Measurements from ENCODE around the gene WFDC13.
"Not testable (repeated sequence)": the region's sequence is repeated elsewhere in the genome, so short reads cannot be mapped to it uniquely, and the experiment has no call there.

WFDC13 gene, protein sequence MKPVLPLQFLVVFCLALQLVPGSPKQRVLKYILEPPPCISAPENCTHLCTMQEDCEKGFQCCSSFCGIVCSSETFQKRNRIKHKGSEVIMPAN

DNA sequence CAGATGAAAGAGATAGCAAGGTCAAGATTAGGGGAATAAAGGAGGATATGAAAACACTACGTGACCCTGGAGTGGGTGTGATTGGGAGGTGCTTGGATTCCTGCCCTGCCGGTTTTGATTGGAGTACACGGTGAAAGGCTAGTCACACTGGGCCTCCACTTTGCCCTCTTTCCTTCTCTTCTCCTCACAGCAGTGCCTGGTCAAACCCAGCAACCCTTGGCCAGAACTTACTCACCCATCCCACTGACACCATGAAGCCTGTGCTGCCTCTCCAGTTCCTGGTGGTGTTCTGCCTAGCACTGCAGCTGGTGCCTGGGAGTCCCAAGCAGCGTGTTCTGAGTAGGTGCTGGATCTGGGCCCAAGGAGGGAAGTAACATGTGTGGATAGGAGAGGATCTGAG lies at the start of gene WFDC13:
Gene WFDC13, plus strand, starts transcription at position 166 of the 400 bp plus-strand sequence. Its CDS starts 86 bp downstream, at position 252.
- no peak for DNase-seq (ENCODE audit: low spot score)

DNA sequence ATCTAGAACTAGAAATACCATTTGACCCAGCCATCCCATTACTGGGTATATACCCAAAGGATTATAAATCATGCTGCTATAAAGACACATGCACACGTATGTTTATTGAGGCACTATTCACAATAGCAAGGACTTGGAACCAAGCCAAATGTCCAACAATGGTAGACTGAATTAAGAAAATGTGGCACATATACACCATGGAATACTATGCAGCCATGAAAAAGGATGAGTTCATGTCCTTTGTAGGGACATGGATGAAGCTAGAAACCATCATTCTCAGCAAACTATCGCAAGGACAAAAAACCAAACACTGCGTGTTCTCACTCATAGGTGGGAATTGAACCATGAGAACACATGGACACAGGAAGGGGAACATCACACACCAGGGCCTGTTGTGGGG lies 44.8 kb upstream of the WFDC13 start:
- DNase-seq (ENCODE audit: low spot score): not testable (repeated sequence)

DNA sequence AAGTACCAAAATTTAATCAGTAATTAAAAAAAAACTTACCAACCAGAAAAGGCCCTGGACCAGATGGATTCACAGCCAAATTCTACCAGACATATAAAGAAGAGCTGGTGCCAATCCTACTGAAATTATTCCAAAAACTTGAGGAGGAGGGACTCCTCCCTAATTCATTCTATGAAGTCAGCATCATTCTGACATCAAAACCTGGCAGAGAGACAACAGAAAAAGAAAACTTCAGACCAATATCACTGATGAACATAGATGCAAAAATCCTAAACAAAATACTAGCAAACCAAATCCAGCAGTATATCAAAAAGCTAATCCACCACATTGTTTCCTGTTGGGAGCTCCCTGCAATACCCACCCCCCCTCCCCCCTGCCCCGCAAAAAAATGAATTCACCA lies 31.7 kb upstream of the WFDC13 start, which contains the start of gene WFDC11:
Gene WFDC11, minus strand, starts transcription at position 101 of the 400 bp plus-strand sequence. CDS start 19,639 bp downstream, outside the sequence.
- DNase-seq (ENCODE audit: low spot score): no peak

DNA sequence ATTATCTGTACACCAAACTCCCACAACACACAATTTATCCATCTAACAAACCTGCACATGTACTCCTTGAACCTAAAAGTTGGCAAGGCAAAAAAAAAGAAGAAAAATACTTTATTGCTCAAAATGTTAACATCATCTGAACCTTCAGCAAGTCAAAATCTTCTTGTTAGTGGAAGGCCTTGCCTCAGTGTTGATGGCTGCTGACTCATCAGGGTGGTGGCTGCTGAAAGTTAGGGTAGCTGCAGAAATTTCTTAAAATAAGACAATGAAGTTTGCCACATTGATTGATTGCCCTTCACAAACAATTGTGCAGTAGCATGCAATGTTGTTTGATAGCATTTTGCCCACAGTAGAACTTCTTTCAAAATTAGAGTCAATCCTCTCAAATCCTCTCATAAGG lies 29.1 kb upstream of the WFDC13 start:
- no peak for DNase-seq (ENCODE audit: low spot score)

DNA sequence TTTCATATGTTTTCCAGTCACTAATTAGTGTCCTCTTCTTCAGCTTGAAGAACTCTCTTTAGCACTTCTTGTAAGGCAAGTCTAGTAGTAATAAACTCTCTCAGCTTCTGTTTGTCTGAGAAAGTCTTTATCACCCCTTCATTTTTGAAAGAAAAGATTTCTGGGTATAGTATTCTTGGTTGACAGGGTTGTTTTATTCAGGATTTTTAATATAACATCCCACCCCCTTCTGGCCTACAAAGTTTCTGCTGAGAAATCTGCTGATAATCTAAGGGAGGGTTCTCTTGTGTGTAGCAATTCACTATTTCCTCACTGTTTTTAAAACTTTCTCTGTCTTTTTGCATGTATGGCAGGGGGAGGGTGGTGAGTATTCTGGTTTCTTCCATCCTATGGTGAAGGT lies 22.2 kb upstream of the WFDC13 start:
- no peak for DNase-seq (ENCODE audit: low spot score)

DNA sequence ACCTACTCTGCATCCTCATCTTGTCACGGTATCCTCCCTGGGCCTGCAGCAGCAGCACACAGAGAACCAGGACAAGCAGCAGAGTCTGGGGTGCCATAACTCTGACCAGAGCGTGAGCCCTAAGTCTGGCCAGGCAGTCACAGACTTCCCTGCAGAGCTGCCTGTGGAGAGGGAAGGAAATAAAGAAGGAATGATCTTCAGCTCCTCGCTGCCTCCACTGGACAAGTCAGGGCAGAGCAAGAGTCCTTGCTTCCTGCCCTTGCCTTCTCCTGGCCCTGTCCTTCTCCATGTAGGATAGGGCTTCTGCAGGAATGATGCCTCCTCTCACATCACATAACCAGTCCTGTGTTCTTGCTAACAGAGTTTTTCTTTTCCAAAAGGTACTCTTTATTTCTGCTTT lies 15.9 kb upstream of the WFDC13 start:
- DNase-seq (ENCODE audit: low spot score): peak; percentile 73

DNA sequence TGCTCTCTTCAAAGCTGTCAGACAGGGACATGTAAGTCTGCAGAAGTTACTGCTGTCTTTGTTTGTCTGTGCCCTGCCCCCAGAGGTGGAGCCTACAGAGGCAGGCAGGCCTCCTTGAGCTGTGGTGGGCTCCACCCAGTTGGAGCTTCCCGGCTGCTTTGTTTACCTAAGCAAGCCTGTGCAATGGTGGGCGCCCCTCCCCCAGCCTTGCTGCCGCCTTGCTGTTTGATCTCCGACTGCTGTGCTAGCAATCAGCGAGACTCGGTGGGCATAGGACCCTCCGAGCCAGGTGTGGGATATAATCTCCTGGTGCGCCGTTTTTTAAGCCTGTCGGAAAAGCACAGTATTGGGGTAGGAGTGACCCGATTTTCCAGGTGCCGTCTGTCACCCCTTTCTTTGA lies 8.5 kb upstream of the WFDC13 start:
- DNase-seq (ENCODE audit: low spot score): not testable (repeated sequence)

DNA sequence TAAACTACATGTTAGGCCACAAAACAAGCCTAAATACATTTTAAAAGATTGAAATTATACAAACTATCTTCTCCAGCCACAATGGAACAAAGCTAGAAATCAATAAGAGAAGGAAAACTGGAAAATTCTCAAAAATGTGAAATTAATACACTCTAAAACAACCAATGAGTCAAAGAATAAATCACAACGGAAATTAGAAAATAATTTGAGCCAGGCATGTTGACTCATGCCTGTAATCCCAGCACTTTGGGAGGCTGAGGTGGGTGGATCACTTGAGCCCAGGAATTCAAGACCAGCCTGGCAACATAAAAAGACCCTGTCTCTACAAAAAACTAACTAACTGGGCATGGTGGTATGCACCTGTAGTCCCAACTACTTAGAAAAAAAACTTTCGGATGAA lies 6.3 kb upstream of the WFDC13 start:
- no peak for DNase-seq (ENCODE audit: low spot score)

DNA sequence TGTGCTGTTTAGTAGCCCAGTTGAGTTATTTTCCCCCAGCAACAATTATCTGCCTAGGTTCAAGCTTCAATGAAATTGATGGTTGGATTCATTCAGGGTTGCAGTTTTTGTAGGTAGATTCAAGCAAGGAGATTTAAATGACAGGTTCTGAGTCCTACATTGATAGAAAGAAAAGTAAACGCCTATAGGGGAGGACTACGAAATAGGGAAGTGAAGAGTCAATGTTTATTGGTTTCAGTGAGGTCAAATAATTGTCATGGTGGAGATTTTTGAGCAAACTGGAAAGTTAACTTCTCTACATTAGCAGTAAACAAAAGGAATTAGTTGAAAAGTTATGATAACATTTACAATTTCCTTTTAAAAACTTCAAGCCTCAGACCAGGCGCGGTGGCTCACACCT lies 734 bp upstream of the WFDC13 start:
- no peak for DNase-seq (ENCODE audit: low spot score)

DNA sequence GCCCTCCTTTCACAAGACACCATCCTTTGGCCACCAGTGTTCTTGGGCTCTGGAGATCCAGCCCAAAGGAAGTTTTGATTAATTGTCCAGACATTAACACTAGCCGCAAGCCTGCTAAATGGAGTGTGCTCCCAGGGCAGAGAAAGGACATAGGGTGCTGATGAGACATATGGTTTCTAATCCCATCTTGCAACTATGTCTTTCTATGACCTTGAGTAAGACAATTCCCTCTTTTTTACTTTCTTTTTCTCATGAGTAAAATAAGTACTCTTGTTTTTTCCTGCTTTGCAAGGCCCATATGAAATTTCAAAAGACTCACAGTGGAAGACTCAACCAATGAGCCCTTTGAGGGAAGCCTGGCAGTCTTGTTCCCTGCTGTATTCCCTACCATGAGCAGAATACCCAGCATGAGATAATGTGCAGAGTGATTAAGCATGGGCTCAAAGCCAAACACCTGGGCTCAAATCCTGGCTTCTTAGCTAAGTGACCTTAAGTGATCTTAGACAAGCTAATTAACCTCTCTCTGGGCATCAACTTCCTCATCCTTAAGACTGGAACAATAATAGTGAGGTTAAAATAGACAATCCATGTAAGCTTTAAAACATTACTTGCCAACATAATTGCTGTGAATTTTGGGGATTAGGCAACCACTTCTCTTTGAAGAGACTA lies 3.3 kb downstream of the WFDC13 start, which contains the start of gene WFDC10B:
Gene WFDC10B, minus strand, starts transcription at position 51 of the 669 bp plus-strand sequence. CDS start 19,027 bp downstream, outside the sequence.
- DNase-seq (ENCODE audit: low spot score): no peak

DNA sequence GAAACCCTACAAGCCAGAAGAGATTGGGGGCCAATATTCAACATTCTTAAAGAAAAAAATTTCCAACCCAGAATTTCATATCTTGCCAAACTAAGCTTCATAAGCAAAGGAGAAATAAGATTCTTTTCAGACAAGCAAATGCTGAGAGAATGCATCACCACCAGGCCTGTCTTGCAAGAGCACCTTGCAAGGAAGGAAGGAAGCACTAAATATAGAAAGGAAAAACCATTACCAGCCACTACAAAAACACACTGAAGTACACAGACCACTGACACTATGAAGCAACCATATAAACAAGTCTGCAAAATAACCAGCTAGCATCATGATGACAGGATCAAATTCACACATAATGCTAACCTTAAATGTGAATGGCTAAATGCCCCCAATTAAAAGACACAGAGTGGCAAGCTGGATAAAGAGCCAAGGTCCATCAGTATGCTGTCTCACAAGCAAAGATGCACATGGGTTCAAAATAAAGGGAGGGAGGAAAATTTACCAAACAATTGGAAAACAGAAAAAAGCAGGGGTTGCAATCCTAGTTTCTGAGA lies 14.4 kb downstream of the WFDC13 start:
- not testable (repeated sequence) for DNase-seq (ENCODE audit: low spot score)

DNA sequence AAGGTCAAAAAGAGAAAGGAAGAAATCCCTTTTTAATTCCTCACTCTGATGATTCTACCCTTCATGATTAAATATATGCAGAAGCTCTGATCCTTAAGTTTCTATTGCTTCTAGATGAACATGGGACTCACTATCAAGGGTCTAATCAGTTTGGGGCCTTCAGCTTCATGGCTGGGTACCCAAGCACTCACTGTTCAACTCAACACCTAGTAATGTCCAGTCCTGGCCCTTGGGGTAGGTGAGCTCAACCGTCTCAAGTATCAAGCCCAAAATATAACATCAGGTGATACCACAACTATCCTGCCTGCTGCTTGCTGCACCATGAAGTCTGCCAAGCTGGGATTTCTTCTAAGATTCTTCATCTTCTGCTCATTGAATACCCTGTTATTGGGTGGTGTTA lies 20.2 kb downstream of the WFDC13 start, which contains the start of gene SPINT4:
Gene SPINT4, plus strand, starts transcription at position 301 of the 400 bp plus-strand sequence. Its CDS starts 21 bp downstream, at position 322.
- no peak for DNase-seq (ENCODE audit: low spot score)

DNA sequence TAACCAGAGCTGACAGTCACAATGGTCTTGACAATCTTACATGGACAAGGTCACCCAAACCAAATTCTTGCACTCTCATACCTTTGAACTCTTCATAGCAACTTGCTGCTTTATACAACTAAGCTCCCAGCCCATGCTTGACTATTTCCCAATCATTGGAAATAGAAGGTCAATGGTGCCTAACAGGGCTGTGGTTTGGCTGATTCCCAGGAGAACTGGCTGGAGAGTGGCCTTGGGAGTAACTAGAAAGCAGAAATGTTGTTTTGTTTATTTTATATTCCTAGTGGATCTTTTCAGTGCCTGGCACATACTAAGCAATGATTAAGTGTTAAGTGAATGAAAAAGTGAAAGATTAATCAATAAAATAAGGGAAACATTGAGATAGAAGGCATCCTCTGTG lies 23.3 kb downstream of the WFDC13 start:
- no peak for DNase-seq (ENCODE audit: low spot score)

DNA sequence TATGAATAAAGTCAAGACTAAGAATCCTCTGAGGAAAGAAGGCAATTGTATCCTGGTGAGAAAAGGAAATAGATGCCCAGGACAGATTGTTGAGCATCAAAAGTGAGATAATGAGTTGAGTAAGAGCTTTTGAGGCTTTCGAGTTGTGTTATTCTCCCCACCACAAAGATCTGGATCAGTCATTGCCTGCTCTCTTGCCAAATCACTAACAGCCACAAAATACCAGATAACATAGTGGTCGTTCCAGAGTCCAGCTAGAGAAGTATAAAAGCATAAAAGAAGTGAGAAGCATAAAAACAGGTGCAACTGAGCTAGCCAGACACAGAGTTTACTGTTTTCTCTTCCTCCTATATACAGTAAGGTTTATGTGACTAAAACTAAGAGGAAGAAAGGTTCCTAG lies 25.2 kb downstream of the WFDC13 start:
- no peak for DNase-seq (ENCODE audit: low spot score)

DNA sequence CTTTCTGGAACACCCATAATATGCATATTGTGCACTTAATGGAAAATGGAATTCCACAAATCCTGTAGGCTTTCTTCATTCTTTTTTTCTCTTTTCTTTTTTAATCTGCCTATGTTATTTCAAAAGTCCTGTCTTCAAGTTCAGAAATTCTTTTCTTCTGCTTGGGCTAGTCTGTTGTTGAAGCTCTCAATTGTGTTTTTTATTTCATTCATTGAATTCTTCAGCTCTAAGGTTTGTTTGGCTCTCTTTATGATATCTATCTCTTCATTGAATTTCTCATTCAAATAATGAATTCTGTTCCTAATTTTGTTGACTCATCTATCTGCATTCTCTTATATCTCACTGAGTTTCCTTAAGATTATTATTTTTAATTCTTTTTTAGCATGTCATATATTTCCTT lies 30.4 kb downstream of the WFDC13 start:
- no peak for DNase-seq (ENCODE audit: low spot score)

DNA sequence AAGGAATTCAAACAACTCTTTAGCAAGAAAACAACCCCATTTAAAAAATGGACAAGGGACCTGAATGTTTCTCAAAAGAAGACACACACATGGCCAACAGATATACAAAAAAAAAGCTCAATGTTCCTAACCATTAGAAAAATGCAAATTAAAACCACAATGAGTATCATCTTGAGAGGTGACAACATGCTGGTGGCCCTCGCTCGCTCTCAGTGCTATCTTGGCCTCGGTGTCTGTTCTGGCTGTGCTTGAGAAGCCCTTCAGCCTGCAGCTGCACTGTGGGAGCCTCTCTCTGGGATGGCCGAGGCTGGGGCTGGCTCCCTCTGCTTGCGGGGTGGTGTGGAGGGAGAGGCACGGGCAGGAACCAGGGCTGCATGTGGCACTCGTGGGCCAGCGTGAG lies 33.7 kb downstream of the WFDC13 start:
- DNase-seq (ENCODE audit: low spot score): no peak

DNA sequence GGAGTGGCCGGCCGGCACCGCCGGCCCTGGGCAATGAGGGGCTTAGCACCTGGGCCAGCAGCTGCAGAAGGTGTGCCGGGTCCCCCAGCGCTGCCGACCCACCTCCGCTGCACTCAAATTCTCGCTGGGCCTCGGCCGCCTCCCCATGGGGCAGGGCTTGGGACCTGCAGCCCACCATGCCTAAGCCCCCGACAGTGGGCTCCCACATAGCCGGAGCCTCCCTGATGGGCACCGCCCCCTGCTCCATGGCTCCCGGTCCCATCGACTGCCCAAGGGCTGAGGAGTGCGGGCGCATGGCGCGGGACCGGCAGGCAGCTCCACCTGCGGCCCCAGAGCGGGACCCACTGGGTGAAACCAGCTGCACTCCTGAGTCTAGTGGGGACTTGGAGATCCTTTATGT lies 34.1 kb downstream of the WFDC13 start:
- no peak for DNase-seq (ENCODE audit: low spot score)

DNA sequence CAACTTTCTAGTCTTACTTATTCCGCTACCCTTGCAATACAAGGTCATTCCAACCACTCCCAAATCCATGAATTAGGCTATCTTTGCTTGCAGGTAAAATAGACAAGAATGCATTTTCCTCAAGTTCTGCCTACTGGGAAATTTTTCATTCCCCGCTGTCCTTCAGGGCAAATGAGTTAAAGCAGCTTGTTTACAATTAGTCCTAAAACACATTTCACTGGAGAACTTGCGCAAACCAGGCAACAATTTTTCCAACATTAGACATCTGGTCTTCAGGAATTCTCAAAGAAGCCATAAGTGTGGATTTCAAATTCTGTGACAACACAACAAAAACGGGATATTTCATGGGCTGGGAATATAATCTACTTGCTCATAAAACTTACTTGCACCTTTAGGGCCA lies 40.8 kb downstream of the WFDC13 start:
- DNase-seq (ENCODE audit: low spot score): no peak

DNA sequence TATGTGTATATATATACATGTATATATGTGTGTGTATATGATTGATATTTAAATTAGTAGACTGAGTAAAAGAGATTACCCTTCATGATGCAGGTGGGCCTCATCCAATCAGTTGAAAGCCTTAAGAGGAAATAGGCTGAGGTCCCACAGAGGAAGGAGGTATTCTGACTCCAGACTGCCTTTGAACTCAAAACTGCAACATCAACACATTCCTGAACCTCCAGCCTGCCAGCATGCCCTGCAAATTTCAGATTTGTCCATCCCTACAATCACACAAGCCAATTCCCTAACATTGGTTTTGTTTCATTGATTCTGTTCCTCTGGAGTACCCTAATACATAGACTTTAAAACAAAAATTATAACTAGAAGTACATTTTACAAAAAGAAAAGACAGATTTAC lies 43.2 kb downstream of the WFDC13 start:
- DNase-seq (ENCODE audit: low spot score): no peak

DNA sequence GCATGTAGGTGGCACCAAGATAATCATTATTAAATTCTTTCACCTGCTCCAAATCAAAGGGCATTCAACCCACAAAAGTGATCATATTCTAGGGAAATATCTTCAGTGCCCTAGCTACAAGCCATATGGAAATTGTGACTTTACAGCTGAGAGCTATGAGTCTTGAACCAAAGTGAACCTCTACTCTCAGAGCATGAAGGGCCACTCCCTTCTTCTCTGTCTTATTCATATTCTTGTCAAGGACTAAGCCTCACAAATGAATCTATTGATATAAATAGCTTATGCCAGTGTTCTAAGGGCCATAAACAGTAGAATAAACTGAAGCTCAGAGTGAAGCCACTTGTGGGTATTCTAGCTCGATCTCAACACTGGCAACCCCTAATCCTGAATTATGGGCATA lies 49.9 kb downstream of the WFDC13 start:
- no peak for DNase-seq (ENCODE audit: low spot score)

DNA sequence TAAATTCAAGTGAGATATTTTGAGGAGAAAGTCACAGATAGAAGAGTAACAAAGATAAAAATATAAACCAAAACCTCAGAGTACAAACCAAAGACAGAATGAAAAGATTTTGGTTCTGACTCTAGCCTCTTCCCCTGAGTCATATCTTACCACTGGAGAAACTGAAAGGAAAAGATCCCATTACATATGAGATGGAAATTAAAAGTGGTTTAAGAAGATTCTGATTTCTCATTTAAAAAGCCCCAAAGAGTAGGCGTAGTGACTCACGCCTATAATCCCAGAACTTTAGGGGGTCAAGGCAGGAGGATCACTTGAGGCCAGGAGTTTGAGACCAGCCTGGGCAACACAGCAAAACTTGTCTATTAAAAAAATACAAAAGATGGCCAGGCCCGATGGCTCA lies 50.9 kb downstream of the WFDC13 start:
- no peak for DNase-seq (ENCODE audit: low spot score)

DNA sequence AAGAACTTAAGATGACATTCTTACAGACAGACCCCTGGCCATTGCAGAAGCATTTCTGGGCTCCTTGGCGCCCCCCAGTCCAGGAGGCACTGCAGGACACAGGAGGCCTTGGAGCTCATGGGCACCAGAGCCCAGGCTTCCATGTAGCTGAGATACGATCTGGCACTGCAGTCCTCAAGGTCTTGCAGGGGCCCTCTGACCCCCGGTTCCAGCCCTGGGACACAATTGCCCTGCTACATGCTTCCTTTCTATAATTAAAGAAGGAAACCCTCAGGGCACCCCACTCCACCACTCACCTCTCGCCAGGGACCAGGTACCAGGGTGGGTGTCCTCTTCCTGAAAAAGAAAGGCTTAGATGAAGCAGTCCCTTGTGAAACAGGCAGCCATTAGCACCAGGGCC lies 56.3 kb downstream of the WFDC13 start:
- DNase-seq (ENCODE audit: low spot score): no peak

Data from iPS-NIHi11 (cell line).